ENCODE data around the gene KRTAP6-2. TPM values are rescaled to one million over a fixed set of nuclear protein-coding genes. Genes with fewer than 3 reads are reported as not detected.

KRTAP6-2 gene
- total and polyA plus RNA-seq, 2 experiments from 2014 or later, result not detected

DNA sequence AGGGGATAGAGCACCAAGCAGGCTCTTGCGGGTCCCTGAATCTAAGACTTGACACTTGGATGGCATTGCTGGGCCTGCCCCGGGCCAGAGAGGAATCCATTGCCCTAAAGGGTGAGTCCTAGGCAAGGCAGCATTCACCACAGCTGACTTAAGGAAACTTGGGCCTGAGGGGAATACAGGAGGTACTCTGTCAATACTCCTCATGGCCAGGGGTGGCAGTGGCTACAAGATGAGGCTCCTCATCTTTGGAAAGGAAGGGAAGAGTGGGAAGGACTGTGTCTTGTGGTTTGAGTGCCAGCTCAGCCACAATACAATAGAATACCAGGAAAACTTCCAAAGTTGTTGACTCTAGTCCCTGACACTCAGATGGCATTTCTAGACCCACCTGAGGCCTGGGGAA lies 7.3 kb upstream of the KRTAP6-2 start:
- H3K27me3 ChIP-seq (ENCODE audit: insufficient read depth), result no peaks in the 10 kb centered on the region
- H4K20me1 ChIP-seq (replicated peaks; ENCODE audit: insufficient read depth), result no peaks in the 10 kb centered on the region
- no peak overlapping the region for H3K4me3 ChIP-seq
- DNase-seq (ENCODE audit: low spot score) (peak; percentile 56), ATAC-seq (peak; percentile 96)
- Mint-ChIP-seq H3K4me3 (no peak overlapping the region), H3K27me3 (ENCODE audit: insufficient read depth, low read depth, poor library complexity) (no peaks in the 10 kb centered on the region), H3K9me3 (peaks cover 2% of the 10 kb centered on the region), H3K36me3 (ENCODE audit: low read depth) (no peaks in the 10 kb centered on the region), H3K27ac (no peak overlapping the region), H3K4me1 (no peaks in the 10 kb centered on the region)
- no peaks in the 10 kb centered on the region for H3K4me1 ChIP-seq (ENCODE audit: insufficient read depth)
- no peaks in the 10 kb centered on the region for H3K36me3 ChIP-seq (ENCODE audit: insufficient read depth)
- H2AFZ ChIP-seq, result no peak overlapping the region
- no peaks in the 10 kb centered on the region for H3K79me2 ChIP-seq (replicated peaks; ENCODE audit: insufficient read depth)
- TF ChIP-seq ZNF331 (CRISPR knock-in tag; IDR thresholded peaks at IDR 0.05; ENCODE audit: low read depth), result no peak
- TF ChIP-seq, protein P1, sequence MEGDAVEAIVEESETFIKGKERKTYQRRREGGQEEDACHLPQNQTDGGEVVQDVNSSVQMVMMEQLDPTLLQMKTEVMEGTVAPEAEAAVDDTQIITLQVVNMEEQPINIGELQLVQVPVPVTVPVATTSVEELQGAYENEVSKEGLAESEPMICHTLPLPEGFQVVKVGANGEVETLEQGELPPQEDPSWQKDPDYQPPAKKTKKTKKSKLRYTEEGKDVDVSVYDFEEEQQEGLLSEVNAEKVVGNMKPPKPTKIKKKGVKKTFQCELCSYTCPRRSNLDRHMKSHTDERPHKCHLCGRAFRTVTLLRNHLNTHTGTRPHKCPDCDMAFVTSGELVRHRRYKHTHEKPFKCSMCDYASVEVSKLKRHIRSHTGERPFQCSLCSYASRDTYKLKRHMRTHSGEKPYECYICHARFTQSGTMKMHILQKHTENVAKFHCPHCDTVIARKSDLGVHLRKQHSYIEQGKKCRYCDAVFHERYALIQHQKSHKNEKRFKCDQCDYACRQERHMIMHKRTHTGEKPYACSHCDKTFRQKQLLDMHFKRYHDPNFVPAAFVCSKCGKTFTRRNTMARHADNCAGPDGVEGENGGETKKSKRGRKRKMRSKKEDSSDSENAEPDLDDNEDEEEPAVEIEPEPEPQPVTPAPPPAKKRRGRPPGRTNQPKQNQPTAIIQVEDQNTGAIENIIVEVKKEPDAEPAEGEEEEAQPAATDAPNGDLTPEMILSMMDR (conservative IDR thresholded peaks at IDR 0.05; ENCODE audit: low read depth in 2 of 2), result peak; percentile 25 to 36; a peak in 3 of 4 replicates
- H3K27ac ChIP-seq (ENCODE audit: low read depth), result no peak overlapping the region
- no peaks in the 10 kb centered on the region for H3K9me2 ChIP-seq (ENCODE audit: insufficient read depth)
- H3K4me2 ChIP-seq, result no peak overlapping the region
- H3F3A ChIP-seq (replicated peaks; ENCODE audit: low read depth), result no peaks in the 10 kb centered on the region

- no peak for ATAC-seq
- Mint-ChIP-seq H3K36me3 (ENCODE audit: low read depth) (no peaks in the 10 kb centered on the region), H3K4me3 (no peak within 1 kb of the TSS), H3K4me1 (no peaks in the 10 kb centered on the region), H3K9me3 (no peaks in the 10 kb centered on the region; the same call in 2 of the 3 replicates), H3K27me3 (ENCODE audit: insufficient read depth, low read depth, poor library complexity) (no peaks in the 10 kb centered on the region), H3K27ac (no peak within 1 kb of the TSS)
- Histone ChIP-seq H3K4me3 (no peak within 1 kb of the TSS), H3K4me1 (ENCODE audit: insufficient read depth) (no peaks in the 10 kb centered on the region), H2AFZ (no peak within 1 kb of the TSS; the same call in 1 of the 2 replicates), H3K4me2 (no peak within 1 kb of the TSS), H3K79me2 (replicated peaks; ENCODE audit: insufficient read depth) (no peaks in the 10 kb centered on the region), H3K9me2 (ENCODE audit: insufficient read depth) (no peaks in the 10 kb centered on the region), H3K27ac (ENCODE audit: low read depth) (no peak within 1 kb of the TSS), H3K36me3 (ENCODE audit: insufficient read depth) (no peaks in the 10 kb centered on the region), H4K20me1 (replicated peaks; ENCODE audit: insufficient read depth) (no peaks in the 10 kb centered on the region), H3F3A (replicated peaks; ENCODE audit: low read depth) (no peaks in the 10 kb centered on the region), H3K27me3 (ENCODE audit: insufficient read depth) (no peaks in the 10 kb centered on the region)
- no peak for DNase-seq (ENCODE audit: low spot score)
- TF ChIP-seq CREB1 (CRISPR knock-in tag; IDR thresholded peaks at IDR 0.05; ENCODE audit: low read depth) (no peak), EZH2phosphoT487 (IDR thresholded peaks at IDR 0.05; ENCODE audit: unreplicated experiment) (no peak), POLR2AphosphoS5 (IDR thresholded peaks at IDR 0.05; ENCODE audit: low read depth) (no peak), ZNF114 (CRISPR knock-in tag; IDR thresholded peaks at IDR 0.05) (no peak), JUNB (IDR thresholded peaks at IDR 0.05; ENCODE audit: unreplicated experiment) (no peak), EZH2 (IDR thresholded peaks at IDR 0.05; ENCODE audit: low read depth, unreplicated experiment) (no peak)
- TF ChIP-seq, protein P2, sequence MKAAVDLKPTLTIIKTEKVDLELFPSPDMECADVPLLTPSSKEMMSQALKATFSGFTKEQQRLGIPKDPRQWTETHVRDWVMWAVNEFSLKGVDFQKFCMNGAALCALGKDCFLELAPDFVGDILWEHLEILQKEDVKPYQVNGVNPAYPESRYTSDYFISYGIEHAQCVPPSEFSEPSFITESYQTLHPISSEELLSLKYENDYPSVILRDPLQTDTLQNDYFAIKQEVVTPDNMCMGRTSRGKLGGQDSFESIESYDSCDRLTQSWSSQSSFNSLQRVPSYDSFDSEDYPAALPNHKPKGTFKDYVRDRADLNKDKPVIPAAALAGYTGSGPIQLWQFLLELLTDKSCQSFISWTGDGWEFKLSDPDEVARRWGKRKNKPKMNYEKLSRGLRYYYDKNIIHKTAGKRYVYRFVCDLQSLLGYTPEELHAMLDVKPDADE (IDR thresholded peaks at IDR 0.05), result no peak
- TF ChIP-seq, protein P3, sequence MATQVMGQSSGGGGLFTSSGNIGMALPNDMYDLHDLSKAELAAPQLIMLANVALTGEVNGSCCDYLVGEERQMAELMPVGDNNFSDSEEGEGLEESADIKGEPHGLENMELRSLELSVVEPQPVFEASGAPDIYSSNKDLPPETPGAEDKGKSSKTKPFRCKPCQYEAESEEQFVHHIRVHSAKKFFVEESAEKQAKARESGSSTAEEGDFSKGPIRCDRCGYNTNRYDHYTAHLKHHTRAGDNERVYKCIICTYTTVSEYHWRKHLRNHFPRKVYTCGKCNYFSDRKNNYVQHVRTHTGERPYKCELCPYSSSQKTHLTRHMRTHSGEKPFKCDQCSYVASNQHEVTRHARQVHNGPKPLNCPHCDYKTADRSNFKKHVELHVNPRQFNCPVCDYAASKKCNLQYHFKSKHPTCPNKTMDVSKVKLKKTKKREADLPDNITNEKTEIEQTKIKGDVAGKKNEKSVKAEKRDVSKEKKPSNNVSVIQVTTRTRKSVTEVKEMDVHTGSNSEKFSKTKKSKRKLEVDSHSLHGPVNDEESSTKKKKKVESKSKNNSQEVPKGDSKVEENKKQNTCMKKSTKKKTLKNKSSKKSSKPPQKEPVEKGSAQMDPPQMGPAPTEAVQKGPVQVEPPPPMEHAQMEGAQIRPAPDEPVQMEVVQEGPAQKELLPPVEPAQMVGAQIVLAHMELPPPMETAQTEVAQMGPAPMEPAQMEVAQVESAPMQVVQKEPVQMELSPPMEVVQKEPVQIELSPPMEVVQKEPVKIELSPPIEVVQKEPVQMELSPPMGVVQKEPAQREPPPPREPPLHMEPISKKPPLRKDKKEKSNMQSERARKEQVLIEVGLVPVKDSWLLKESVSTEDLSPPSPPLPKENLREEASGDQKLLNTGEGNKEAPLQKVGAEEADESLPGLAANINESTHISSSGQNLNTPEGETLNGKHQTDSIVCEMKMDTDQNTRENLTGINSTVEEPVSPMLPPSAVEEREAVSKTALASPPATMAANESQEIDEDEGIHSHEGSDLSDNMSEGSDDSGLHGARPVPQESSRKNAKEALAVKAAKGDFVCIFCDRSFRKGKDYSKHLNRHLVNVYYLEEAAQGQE (IDR thresholded peaks at IDR 0.05; ENCODE audit: unreplicated experiment), result no peak
These were observed 2.1 kb upstream of the KRTAP6-2 start, which contains the start of gene KRTAP22-1 for GRCh38 chr21:30600787-30601186. Gene KRTAP22-1 (plus strand): TSS chr21:30601087.

Measured in GM23338 (cell line).